H9 (cell line): ENCODE data around the gene SEC23B. TPM values are rescaled to one million over a fixed set of nuclear protein-coding genes. Genes with fewer than 3 reads are reported as not detected.

Source experiments
- DNase-seq: peaks from one replicate; pipeline ENCODE4 v3.0.0-alpha.2; 2017
- H2AFZ ChIP-seq: one replicate; pipeline ENCODE4 v1.6.1; 2013; ENCODE audit warnings: mild to moderate bottlenecking, low read length, control low read depth, moderate library complexity
- H2AK5ac ChIP-seq: 2 replicates; pipeline ENCODE4 v1.6.1; 2013; ENCODE audit warnings: low read length, control low read depth, mixed read lengths; ENCODE audit not compliant: insufficient read length
- H2BK120ac ChIP-seq: one replicate; pipeline ENCODE4 v1.6.1; 2013; ENCODE audit warnings: low read depth, mild to moderate bottlenecking, low read length, control low read depth, inconsistent platforms; ENCODE audit not compliant: poor library complexity, severe bottlenecking
- H2BK12ac ChIP-seq: 2 replicates; pipeline ENCODE4 v1.6.1; 2013; ENCODE audit warnings: low read length, control low read depth, mixed read lengths, low read depth; ENCODE audit not compliant: insufficient read length
- H2BK15ac ChIP-seq: 2 replicates; pipeline ENCODE4 v1.6.1; 2013; ENCODE audit warnings: low read depth, low read length, control low read depth
- H2BK20ac ChIP-seq: one replicate; pipeline ENCODE4 v1.6.1; 2013; ENCODE audit warnings: low read depth, mild to moderate bottlenecking, low read length, control low read depth, inconsistent platforms; ENCODE audit not compliant: poor library complexity, severe bottlenecking
- H2BK5ac ChIP-seq: 2 replicates; pipeline ENCODE4 v1.6.1; 2013; ENCODE audit warnings: low read length, control low read depth, mixed read lengths; ENCODE audit not compliant: insufficient read length
- H3K14ac ChIP-seq: 2 replicates; pipeline ENCODE4 v1.6.1; 2013; ENCODE audit warnings: low read length, control low read depth; ENCODE audit not compliant: insufficient read depth
- H3K18ac ChIP-seq: 2 replicates; pipeline ENCODE4 v1.6.1; 2013; ENCODE audit warnings: low read depth, mild to moderate bottlenecking, mixed read lengths, low read length, control low read depth; ENCODE audit not compliant: insufficient read length
- H3K23ac ChIP-seq: 2 replicates; pipeline ENCODE4 v1.6.1; 2013; ENCODE audit warnings: low read length, control low read depth, mixed read lengths, low read depth; ENCODE audit not compliant: insufficient read length
- H3K23me2 ChIP-seq: 2 replicates; pipeline ENCODE4 v1.6.1; 2013; ENCODE audit warnings: low read depth, mild to moderate bottlenecking, mixed read lengths, low read length, control low read depth; ENCODE audit not compliant: insufficient read length, poor library complexity, severe bottlenecking
- H3K27ac ChIP-seq: 2 replicates; pipeline ENCODE4 v1.5.1; 2013; ENCODE audit warnings: low read length, control low read depth, mixed read lengths, low read depth; ENCODE audit not compliant: insufficient read length
- H3K27me3 ChIP-seq: 2 replicates; pipeline ENCODE4 v1.6.1; 2013; ENCODE audit warnings: low read length, control low read depth, inconsistent platforms; ENCODE audit not compliant: insufficient read depth
- H3K4ac ChIP-seq: 2 replicates; pipeline ENCODE4 v1.6.1; 2013; ENCODE audit warnings: low read depth, mild to moderate bottlenecking, control low read depth, inconsistent platforms, low read length, moderate library complexity
- H3K4me1 ChIP-seq: 2 replicates; pipeline ENCODE4 v1.6.1; 2013; ENCODE audit warnings: low read length, control low read depth, inconsistent platforms; ENCODE audit not compliant: insufficient read depth
- H3K4me2 ChIP-seq: 2 replicates; pipeline ENCODE4 v1.6.1; 2013; ENCODE audit warnings: low read length, control low read depth, mixed read lengths; ENCODE audit not compliant: insufficient read length, insufficient read depth
- H3K56ac ChIP-seq: 2 replicates; pipeline ENCODE4 v1.6.1; 2013; ENCODE audit warnings: low read depth, mild to moderate bottlenecking, mixed read lengths, low read length, control low read depth; ENCODE audit not compliant: insufficient read length
- H3K79me1 ChIP-seq: 2 replicates; pipeline ENCODE4 v1.6.1; 2013; ENCODE audit warnings: low read depth, mild to moderate bottlenecking, moderate library complexity, low read length, control low read depth, inconsistent platforms; ENCODE audit not compliant: insufficient read depth, poor library complexity, severe bottlenecking
- H3K79me2 ChIP-seq: 2 replicates; pipeline ENCODE4 v1.6.1; 2013; ENCODE audit warnings: low read length, control low read depth, inconsistent platforms; ENCODE audit not compliant: insufficient read depth
- H3K9ac ChIP-seq: 2 replicates; pipeline ENCODE4 v1.6.1; 2013; ENCODE audit warnings: low read length, control low read depth, mixed read lengths; ENCODE audit not compliant: insufficient read length; ENCODE audit errors: extremely low read depth
- H3K9me3 ChIP-seq: one replicate; pipeline ENCODE4 v1.6.1; 2013; ENCODE audit warnings: low read depth, low read length, inconsistent platforms; ENCODE audit not compliant: control insufficient read depth
- H3T11ph ChIP-seq: one replicate; pipeline ENCODE4 v1.6.1; 2013; ENCODE audit warnings: mild to moderate bottlenecking, low read length, control low read depth, inconsistent platforms
- H4K20me1 ChIP-seq: one replicate; pipeline ENCODE4 v1.6.1; 2013; ENCODE audit not compliant: control insufficient read depth, insufficient read length, insufficient read depth
- H4K5ac ChIP-seq: 2 replicates; pipeline ENCODE4 v1.6.1; 2013; ENCODE audit warnings: low read depth, mild to moderate bottlenecking, mixed read lengths, low read length, control low read depth; ENCODE audit not compliant: insufficient read length
- H4K8ac ChIP-seq: replicated peaks from 2 replicates; pipeline ENCODE4 v1.6.1; 2013; ENCODE audit warnings: low read length, control low read depth, mixed read lengths, low read depth; ENCODE audit not compliant: insufficient read length
- H4K91ac ChIP-seq: 2 replicates; pipeline ENCODE4 v1.6.1; 2013; ENCODE audit warnings: low read depth, mild to moderate bottlenecking, moderate library complexity, mixed read lengths, low read length, control low read depth; ENCODE audit not compliant: insufficient read length
- H3K27ac Mint-ChIP-seq, 3 experiments: 2 replicates in 2 of 3; 3 replicates in 1 of 3; pipeline ENCODE4 v1.8.0; 2020 to 2021; ENCODE audit warnings: mixed read lengths in 3 of 3, mild to moderate bottlenecking in 1 of 3, moderate library complexity in 1 of 3
- H3K27me3 Mint-ChIP-seq: 2 replicates; pipeline ENCODE4 v1.8.0; 2021; ENCODE audit warnings: low read depth, mild to moderate bottlenecking, moderate library complexity, mixed read lengths
- H3K36me3 Mint-ChIP-seq, 3 experiments: 2 replicates in 2 of 3; 3 replicates in 1 of 3; pipeline ENCODE4 v1.8.0; 2020 to 2021; ENCODE audit warnings: low read depth in 3 of 3, mixed read lengths in 3 of 3; ENCODE audit not compliant: insufficient read depth in 1 of 3
- H3K4me1 Mint-ChIP-seq, 2 experiments: 2 replicates each; pipeline ENCODE4 v1.8.0; 2020; ENCODE audit warnings: mixed read lengths in 2 of 2
- H3K4me3 Mint-ChIP-seq, 2 experiments: 2 replicates in 1 of 2; 3 replicates in 1 of 2; pipeline ENCODE4 v1.8.0; 2020 to 2021; ENCODE audit warnings: mild to moderate bottlenecking in 2 of 2, mixed read lengths in 2 of 2, moderate library complexity in 1 of 2
- H3K9me3 Mint-ChIP-seq, 2 experiments: 2 replicates in 1 of 2; 3 replicates in 1 of 2; pipeline ENCODE4 v1.8.0; 2020; ENCODE audit warnings: mild to moderate bottlenecking in 2 of 2, mixed read lengths in 2 of 2, moderate library complexity in 1 of 2
- WGBS: extraction: QIAGEN DNeasy Blood & Tissue Kit; methylation state at CpG from one replicate; pipeline ENCODE4 v1.1.7; 2013; ENCODE audit warnings: missing lambda C conversion rate, low lambda C conversion rate, mixed read lengths; ENCODE audit not compliant: insufficient read length; ENCODE audit errors: extremely low coverage; 5-methylcytosine and 5-hydroxymethylcytosine counted together
- total RNA-seq: library from RNA; stranded (reverse); gene quantifications from 2 replicates; pipeline ENCODE4 v1.2.1, GENCODE V29; 2021
- TF ChIP-seq, protein P1 (sequence below): fragments of 200-600 bp; sonication (generic); conservative IDR thresholded peaks from 3 replicates; pipeline ENCODE4 v1.8.0; 2021; ENCODE audit warnings: antibody characterized with exemption, mild to moderate bottlenecking

SEC23B gene
- total RNA-seq, 1 experiment from 2014 or later, result 65.9 TPM

DNA sequence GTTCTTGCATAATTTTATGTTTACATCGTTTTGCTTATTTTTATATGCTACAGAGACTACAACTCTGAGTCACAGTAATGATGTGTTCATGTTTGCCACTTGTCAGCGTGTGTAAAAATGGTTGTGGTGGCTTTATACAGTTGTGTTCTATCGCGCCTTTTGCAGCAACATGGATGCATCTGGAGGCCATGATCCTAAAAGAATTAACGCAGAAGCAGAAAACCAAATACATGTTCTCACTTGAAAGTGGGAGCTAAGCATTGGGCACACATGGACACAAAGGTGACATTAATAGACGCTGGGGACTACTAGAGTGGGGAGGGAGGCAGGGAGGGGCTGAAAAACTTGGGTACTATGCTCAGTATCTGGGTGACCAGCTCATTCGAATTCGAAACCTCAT is 996 bp upstream of the SEC23B start:
- Histone ChIP-seq H2AFZ (no peak overlapping the region), H3K14ac (no peak overlapping the region), H3K23ac (no peak overlapping the region), H2BK15ac (no peak overlapping the region), H3K23me2 (peaks cover 9% of the 10 kb centered on the region), H3K27me3 (no peaks in the 10 kb centered on the region), H2AK5ac (no peak overlapping the region), H3K4ac (no peak overlapping the region), H3K9me3 (no peaks in the 10 kb centered on the region), H3K27ac (peak overlapping the region; percentile 79), H2BK5ac (no peak overlapping the region), H3K56ac (no peak overlapping the region), H4K5ac (no peak overlapping the region), H2BK120ac (no peak overlapping the region), H3K9ac (peak overlapping the region; percentile 57), H2BK20ac (no peak overlapping the region), H3T11ph (no peak overlapping the region), H3K4me2 (peak overlapping the region; percentile 96), H3K79me1 (no peaks in the 10 kb centered on the region), H4K91ac (no peak overlapping the region), H3K4me1 (no peaks in the 10 kb centered on the region), H4K20me1 (no peaks in the 10 kb centered on the region), H3K79me2 (peaks cover 5% of the 10 kb centered on the region; the same call in 1 of the 2 replicates), H2BK12ac (no peak overlapping the region), H4K8ac (no peak overlapping the region), H3K18ac (peak overlapping the region; percentile 33)
- Mint-ChIP-seq H3K4me1 (peaks cover 17 to 23% of the 10 kb centered on the region in 2 experiments), H3K36me3 (peaks cover 6 to 23% (median 20%) of the 10 kb centered on the region in 3 experiments; a peak in 5 of 7 replicates), H3K4me3 (peak overlapping the region; percentile 98 to 99), H3K27ac (peak overlapping the region; percentile 100; a peak in 5 of 7 replicates), H3K27me3 (peaks cover 3% of the 10 kb centered on the region; the same call in 1 of the 2 replicates), H3K9me3 (no peaks in the 10 kb centered on the region)
- WGBS, result no CpG with 5 or more reads among the region's 8 CpGs
- TF ChIP-seq, protein P1, sequence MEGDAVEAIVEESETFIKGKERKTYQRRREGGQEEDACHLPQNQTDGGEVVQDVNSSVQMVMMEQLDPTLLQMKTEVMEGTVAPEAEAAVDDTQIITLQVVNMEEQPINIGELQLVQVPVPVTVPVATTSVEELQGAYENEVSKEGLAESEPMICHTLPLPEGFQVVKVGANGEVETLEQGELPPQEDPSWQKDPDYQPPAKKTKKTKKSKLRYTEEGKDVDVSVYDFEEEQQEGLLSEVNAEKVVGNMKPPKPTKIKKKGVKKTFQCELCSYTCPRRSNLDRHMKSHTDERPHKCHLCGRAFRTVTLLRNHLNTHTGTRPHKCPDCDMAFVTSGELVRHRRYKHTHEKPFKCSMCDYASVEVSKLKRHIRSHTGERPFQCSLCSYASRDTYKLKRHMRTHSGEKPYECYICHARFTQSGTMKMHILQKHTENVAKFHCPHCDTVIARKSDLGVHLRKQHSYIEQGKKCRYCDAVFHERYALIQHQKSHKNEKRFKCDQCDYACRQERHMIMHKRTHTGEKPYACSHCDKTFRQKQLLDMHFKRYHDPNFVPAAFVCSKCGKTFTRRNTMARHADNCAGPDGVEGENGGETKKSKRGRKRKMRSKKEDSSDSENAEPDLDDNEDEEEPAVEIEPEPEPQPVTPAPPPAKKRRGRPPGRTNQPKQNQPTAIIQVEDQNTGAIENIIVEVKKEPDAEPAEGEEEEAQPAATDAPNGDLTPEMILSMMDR, result no peak
- DNase-seq, result no peak
